ENCODE data around the gene LRRK1. TPM values are rescaled to one million over a fixed set of nuclear protein-coding genes. Genes with fewer than 3 reads are reported as not detected.

Gene LRRK1
- total RNA-seq, 1 experiment from 2014 or later: 7.6 TPM

DNA sequence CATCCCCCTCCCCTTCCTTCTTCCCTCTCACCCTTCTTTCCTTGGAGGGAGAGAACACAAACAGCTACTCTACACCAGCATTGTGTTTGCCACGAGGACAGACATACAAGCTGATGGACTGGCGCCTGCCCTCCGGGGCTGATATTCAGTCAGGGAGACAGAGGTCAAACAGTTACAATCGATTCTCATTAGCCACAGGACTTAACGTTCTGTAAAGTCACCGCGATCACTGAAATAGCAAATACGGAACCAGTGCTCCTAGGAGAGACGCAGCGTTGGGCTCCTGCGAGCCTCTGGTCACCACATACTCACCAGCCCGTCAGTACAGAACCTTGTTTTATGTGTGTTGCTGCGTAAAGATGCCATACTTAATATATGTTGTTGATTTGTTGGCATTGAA, 108.8 kb downstream of the LRRK1 start (continued):
- no peak for TF ChIP-seq IRF1 (CRISPR knock-in tag; IDR thresholded peaks at IDR 0.05)
- TF ChIP-seq, protein P1, sequence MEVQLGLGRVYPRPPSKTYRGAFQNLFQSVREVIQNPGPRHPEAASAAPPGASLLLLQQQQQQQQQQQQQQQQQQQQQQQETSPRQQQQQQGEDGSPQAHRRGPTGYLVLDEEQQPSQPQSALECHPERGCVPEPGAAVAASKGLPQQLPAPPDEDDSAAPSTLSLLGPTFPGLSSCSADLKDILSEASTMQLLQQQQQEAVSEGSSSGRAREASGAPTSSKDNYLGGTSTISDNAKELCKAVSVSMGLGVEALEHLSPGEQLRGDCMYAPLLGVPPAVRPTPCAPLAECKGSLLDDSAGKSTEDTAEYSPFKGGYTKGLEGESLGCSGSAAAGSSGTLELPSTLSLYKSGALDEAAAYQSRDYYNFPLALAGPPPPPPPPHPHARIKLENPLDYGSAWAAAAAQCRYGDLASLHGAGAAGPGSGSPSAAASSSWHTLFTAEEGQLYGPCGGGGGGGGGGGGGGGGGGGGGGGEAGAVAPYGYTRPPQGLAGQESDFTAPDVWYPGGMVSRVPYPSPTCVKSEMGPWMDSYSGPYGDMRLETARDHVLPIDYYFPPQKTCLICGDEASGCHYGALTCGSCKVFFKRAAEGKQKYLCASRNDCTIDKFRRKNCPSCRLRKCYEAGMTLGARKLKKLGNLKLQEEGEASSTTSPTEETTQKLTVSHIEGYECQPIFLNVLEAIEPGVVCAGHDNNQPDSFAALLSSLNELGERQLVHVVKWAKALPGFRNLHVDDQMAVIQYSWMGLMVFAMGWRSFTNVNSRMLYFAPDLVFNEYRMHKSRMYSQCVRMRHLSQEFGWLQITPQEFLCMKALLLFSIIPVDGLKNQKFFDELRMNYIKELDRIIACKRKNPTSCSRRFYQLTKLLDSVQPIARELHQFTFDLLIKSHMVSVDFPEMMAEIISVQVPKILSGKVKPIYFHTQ (CRISPR knock-in tag; IDR thresholded peaks at IDR 0.05): no peak

DNA sequence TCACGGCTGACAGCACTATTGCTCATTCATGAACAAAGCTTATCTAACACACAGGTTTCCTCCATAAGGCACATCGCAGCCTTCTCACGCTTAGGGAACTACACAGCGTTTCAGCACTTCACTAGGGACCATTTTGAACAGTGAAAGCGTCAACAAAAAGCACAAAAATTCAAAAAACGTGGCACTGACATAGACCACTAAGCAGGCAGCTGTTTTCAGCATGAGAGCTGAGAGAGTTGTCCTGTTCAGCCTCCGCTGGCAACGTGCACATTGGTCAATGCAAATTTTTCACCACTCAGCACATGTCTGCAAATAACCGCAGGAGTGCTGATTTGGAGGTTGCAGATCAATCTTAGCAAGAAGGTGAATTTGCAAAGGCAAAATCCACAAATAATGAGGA, 109.2 kb downstream of the LRRK1 start:
- H3K9me3 Mint-ChIP-seq: no peaks in the 10 kb centered on the region
- ChIA-PET POLR2A (no interaction called here), CTCF (interaction anchor here (1.4 to 1.7 kb wide), 2 partner anchors 12 to 20 kb away, joined by 5 to 7 read pairs; no protein-coding TSS in a partner anchor)
- H3K4me3 Mint-ChIP-seq: no peak overlapping the region
- H3K4me1 Mint-ChIP-seq: peaks cover 5% of the 10 kb centered on the region
- H3K27ac Mint-ChIP-seq: peak overlapping the region; percentile 36; the same call in 1 of the 2 replicates
- TF ChIP-seq HMGA2 (CRISPR knock-in tag; IDR thresholded peaks at IDR 0.05) (no peak), ZNF232 (CRISPR knock-in tag; IDR thresholded peaks at IDR 0.05) (no peak), EMX1 (CRISPR knock-in tag; IDR thresholded peaks at IDR 0.05) (no peak), NR3C1 (CRISPR knock-in tag; conservative IDR thresholded peaks at IDR 0.05; ENCODE audit: low read depth) (no peak), SMAD4 (CRISPR knock-in tag; IDR thresholded peaks at IDR 0.05) (no peak), NFE2L1 (CRISPR knock-in tag; IDR thresholded peaks at IDR 0.05) (no peak), MAX (CRISPR knock-in tag; IDR thresholded peaks at IDR 0.05) (no peak), E2F5 (CRISPR knock-in tag; IDR thresholded peaks at IDR 0.05) (no peak)
- TF ChIP-seq, protein P1 (CRISPR knock-in tag; IDR thresholded peaks at IDR 0.05): no peak
- TF ChIP-seq, protein P2, sequence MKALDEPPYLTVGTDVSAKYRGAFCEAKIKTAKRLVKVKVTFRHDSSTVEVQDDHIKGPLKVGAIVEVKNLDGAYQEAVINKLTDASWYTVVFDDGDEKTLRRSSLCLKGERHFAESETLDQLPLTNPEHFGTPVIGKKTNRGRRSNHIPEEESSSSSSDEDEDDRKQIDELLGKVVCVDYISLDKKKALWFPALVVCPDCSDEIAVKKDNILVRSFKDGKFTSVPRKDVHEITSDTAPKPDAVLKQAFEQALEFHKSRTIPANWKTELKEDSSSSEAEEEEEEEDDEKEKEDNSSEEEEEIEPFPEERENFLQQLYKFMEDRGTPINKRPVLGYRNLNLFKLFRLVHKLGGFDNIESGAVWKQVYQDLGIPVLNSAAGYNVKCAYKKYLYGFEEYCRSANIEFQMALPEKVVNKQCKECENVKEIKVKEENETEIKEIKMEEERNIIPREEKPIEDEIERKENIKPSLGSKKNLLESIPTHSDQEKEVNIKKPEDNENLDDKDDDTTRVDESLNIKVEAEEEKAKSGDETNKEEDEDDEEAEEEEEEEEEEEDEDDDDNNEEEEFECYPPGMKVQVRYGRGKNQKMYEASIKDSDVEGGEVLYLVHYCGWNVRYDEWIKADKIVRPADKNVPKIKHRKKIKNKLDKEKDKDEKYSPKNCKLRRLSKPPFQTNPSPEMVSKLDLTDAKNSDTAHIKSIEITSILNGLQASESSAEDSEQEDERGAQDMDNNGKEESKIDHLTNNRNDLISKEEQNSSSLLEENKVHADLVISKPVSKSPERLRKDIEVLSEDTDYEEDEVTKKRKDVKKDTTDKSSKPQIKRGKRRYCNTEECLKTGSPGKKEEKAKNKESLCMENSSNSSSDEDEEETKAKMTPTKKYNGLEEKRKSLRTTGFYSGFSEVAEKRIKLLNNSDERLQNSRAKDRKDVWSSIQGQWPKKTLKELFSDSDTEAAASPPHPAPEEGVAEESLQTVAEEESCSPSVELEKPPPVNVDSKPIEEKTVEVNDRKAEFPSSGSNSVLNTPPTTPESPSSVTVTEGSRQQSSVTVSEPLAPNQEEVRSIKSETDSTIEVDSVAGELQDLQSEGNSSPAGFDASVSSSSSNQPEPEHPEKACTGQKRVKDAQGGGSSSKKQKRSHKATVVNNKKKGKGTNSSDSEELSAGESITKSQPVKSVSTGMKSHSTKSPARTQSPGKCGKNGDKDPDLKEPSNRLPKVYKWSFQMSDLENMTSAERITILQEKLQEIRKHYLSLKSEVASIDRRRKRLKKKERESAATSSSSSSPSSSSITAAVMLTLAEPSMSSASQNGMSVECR (CRISPR knock-in tag; IDR thresholded peaks at IDR 0.05; ENCODE audit: borderline replicate concordance): no peak
- ATAC-seq (no peak), DNase-seq (ENCODE audit: low spot score) (no peak)
- no peaks in the 10 kb centered on the region; the same call in 1 of the 2 replicates for H3K36me3 Mint-ChIP-seq
- H3K27me3 Mint-ChIP-seq (ENCODE audit: low read depth): no peaks in the 10 kb centered on the region; the same call in none of the 2 replicates

Data from WTC11 (cell line).